ENCODE measurements around the gene ARHGEF2. TPM values are rescaled to one million over a fixed set of nuclear protein-coding genes. Genes with fewer than 3 reads are reported as not detected.

Gene ARHGEF2
- total and polyA plus RNA-seq, 9 of the 15 experiments (the other 6 are each of a cell fraction or from before 2014, with no cell fraction given) = 7.1 to 162 (median 62.2) TPM

Small RNA genes lying within 50 kb of the gene (microRNA-seq; reads per million reads assigned to microRNA genes)
- gene MIR6738 (ENCODE audit: borderline microRNAs expressed) = not detected

Small RNA genes lying within 50 kb of the gene (small RNA-seq; reads per million reads assigned to genes)
- not detected for gene MIR6738
- gene SCARNA4 = not detected
- gene SNORA80E = 39.5 reads per million, percentile 98 among the genes with 10 or more reads in this experiment

Other genes with a start within 250 kb of the ARHGEF2 start
Only the 7 nearest of the 14 such genes appear.
- 13.5 and 15.8 TPM in 2 replicates for gene RIT1, start 67.2 kb downstream of the ARHGEF2 start, total RNA-seq (2014; rRNA removed)
- 24.9 and 28.8 TPM in 2 replicates for gene RIT1, start 67.2 kb downstream of the ARHGEF2 start, total RNA-seq (2014; rRNA removed; fragmentation: Illumina TruSeq; extraction: Trizol)
- gene RIT1, start 67.2 kb downstream of the ARHGEF2 start, total RNA-seq (2015; rRNA removed; fragmentation: Illumina TruSeq; extraction: Trizol) = 18.7 and 20.0 TPM in 2 replicates
- 22.9 and 23.1 TPM in 2 replicates for gene RIT1, start 67.2 kb downstream of the ARHGEF2 start, total RNA-seq (2021)
- gene RIT1, start 67.2 kb downstream of the ARHGEF2 start, polyA plus RNA-seq (2011; rRNA removed) = 41.7 and 57.6 TPM in 2 replicates
- gene RIT1, start 67.2 kb downstream of the ARHGEF2 start, polyA plus RNA-seq (2014; fragmentation: Illumina TruSeq; extraction: Trizol) = 20.8 and 21.2 TPM in 2 replicates
- gene RIT1, start 67.2 kb downstream of the ARHGEF2 start, polyA plus RNA-seq (2014; fragmentation: Nextera tagmentation; extraction: Ambion mirVana) = 10 to 100 TPM; 53.7 to 57.1 TPM
- 19.3 and 20.4 TPM in 2 replicates for gene RIT1, start 67.2 kb downstream of the ARHGEF2 start, polyA plus RNA-seq (2014; rRNA removed)
- gene KHDC4, start 44.1 kb downstream of the ARHGEF2 start, total RNA-seq (2014; rRNA removed) = 65.6 and 72.9 TPM in 2 replicates
- gene KHDC4, start 44.1 kb downstream of the ARHGEF2 start, total RNA-seq (2014; rRNA removed; fragmentation: Illumina TruSeq; extraction: Trizol) = 65.2 and 75.1 TPM in 2 replicates
- 75.3 and 77.3 TPM in 2 replicates for gene KHDC4, start 44.1 kb downstream of the ARHGEF2 start, total RNA-seq (2015; rRNA removed; fragmentation: Illumina TruSeq; extraction: Trizol)
- 62.9 and 64.9 TPM in 2 replicates for gene KHDC4, start 44.1 kb downstream of the ARHGEF2 start, total RNA-seq (2021)
- gene KHDC4, start 44.1 kb downstream of the ARHGEF2 start, polyA plus RNA-seq (2011; rRNA removed) = 185 and 202 TPM in 2 replicates
- 61.5 and 78.8 TPM in 2 replicates for gene KHDC4, start 44.1 kb downstream of the ARHGEF2 start, polyA plus RNA-seq (2014; fragmentation: Illumina TruSeq; extraction: Trizol)
- 10 to 100 TPM; 12.1 to 14.4 TPM for gene KHDC4, start 44.1 kb downstream of the ARHGEF2 start, polyA plus RNA-seq (2014; fragmentation: Nextera tagmentation; extraction: Ambion mirVana)
- 127 and 132 TPM in 2 replicates for gene KHDC4, start 44.1 kb downstream of the ARHGEF2 start, polyA plus RNA-seq (2014; rRNA removed)
- 0.64 TPM in 1 of 2 replicates, not detected in the other for gene RXFP4, start 36.9 kb downstream of the ARHGEF2 start, total RNA-seq (2014; rRNA removed)
- gene RXFP4, start 36.9 kb downstream of the ARHGEF2 start, total RNA-seq (2014; rRNA removed; fragmentation: Illumina TruSeq; extraction: Trizol) = not detected in 2 replicates
- gene RXFP4, start 36.9 kb downstream of the ARHGEF2 start, total RNA-seq (2015; rRNA removed; fragmentation: Illumina TruSeq; extraction: Trizol) = not detected in 2 replicates
- not detected in 2 replicates for gene RXFP4, start 36.9 kb downstream of the ARHGEF2 start, total RNA-seq (2021)
- gene RXFP4, start 36.9 kb downstream of the ARHGEF2 start, polyA plus RNA-seq (2011; rRNA removed) = not detected in 2 replicates
- not detected in 2 replicates for gene RXFP4, start 36.9 kb downstream of the ARHGEF2 start, polyA plus RNA-seq (2014; fragmentation: Illumina TruSeq; extraction: Trizol)
- not detected for gene RXFP4, start 36.9 kb downstream of the ARHGEF2 start, polyA plus RNA-seq (2014; fragmentation: Nextera tagmentation; extraction: Ambion mirVana)
- not detected in 2 replicates for gene RXFP4, start 36.9 kb downstream of the ARHGEF2 start, polyA plus RNA-seq (2014; rRNA removed)
- 161 and 196 TPM in 2 replicates for gene SSR2, start 42.4 kb upstream of the ARHGEF2 start, total RNA-seq (2014; rRNA removed)
- 211 and 214 TPM in 2 replicates for gene SSR2, start 42.4 kb upstream of the ARHGEF2 start, total RNA-seq (2014; rRNA removed; fragmentation: Illumina TruSeq; extraction: Trizol)
- gene SSR2, start 42.4 kb upstream of the ARHGEF2 start, total RNA-seq (2015; rRNA removed; fragmentation: Illumina TruSeq; extraction: Trizol) = 228 TPM in 2 replicates
- gene SSR2, start 42.4 kb upstream of the ARHGEF2 start, total RNA-seq (2021) = 167 and 183 TPM in 2 replicates
- gene SSR2, start 42.4 kb upstream of the ARHGEF2 start, polyA plus RNA-seq (2011; rRNA removed) = 411 and 494 TPM in 2 replicates
- 350 and 402 TPM in 2 replicates for gene SSR2, start 42.4 kb upstream of the ARHGEF2 start, polyA plus RNA-seq (2014; fragmentation: Illumina TruSeq; extraction: Trizol)
- gene SSR2, start 42.4 kb upstream of the ARHGEF2 start, polyA plus RNA-seq (2014; fragmentation: Nextera tagmentation; extraction: Ambion mirVana) = 100 to 1,000 TPM; 370 to 392 TPM
- 240 and 277 TPM in 2 replicates for gene SSR2, start 42.4 kb upstream of the ARHGEF2 start, polyA plus RNA-seq (2014; rRNA removed)
- 35.1 and 38.1 TPM in 2 replicates for gene UBQLN4, start 75.3 kb upstream of the ARHGEF2 start, total RNA-seq (2014; rRNA removed)
- 28.9 TPM in 2 replicates for gene UBQLN4, start 75.3 kb upstream of the ARHGEF2 start, total RNA-seq (2014; rRNA removed; fragmentation: Illumina TruSeq; extraction: Trizol)
- 35.8 and 37.0 TPM in 2 replicates for gene UBQLN4, start 75.3 kb upstream of the ARHGEF2 start, total RNA-seq (2015; rRNA removed; fragmentation: Illumina TruSeq; extraction: Trizol)
- 59.0 and 61.3 TPM in 2 replicates for gene UBQLN4, start 75.3 kb upstream of the ARHGEF2 start, total RNA-seq (2021)
- 65.5 and 66.5 TPM in 2 replicates for gene UBQLN4, start 75.3 kb upstream of the ARHGEF2 start, polyA plus RNA-seq (2011; rRNA removed)
- 60.1 and 60.6 TPM in 2 replicates for gene UBQLN4, start 75.3 kb upstream of the ARHGEF2 start, polyA plus RNA-seq (2014; fragmentation: Illumina TruSeq; extraction: Trizol)
- gene UBQLN4, start 75.3 kb upstream of the ARHGEF2 start, polyA plus RNA-seq (2014; fragmentation: Nextera tagmentation; extraction: Ambion mirVana) = 10 to 100 TPM; 13.5 to 31.2 TPM
- 55.2 and 57.7 TPM in 2 replicates for gene UBQLN4, start 75.3 kb upstream of the ARHGEF2 start, polyA plus RNA-seq (2014; rRNA removed)
- 92.7 and 98.7 TPM in 2 replicates for gene LAMTOR2, start 76.2 kb upstream of the ARHGEF2 start, total RNA-seq (2014; rRNA removed)
- 28.6 and 43.2 TPM in 2 replicates for gene LAMTOR2, start 76.2 kb upstream of the ARHGEF2 start, total RNA-seq (2014; rRNA removed; fragmentation: Illumina TruSeq; extraction: Trizol)
- 69.3 and 74.6 TPM in 2 replicates for gene LAMTOR2, start 76.2 kb upstream of the ARHGEF2 start, total RNA-seq (2015; rRNA removed; fragmentation: Illumina TruSeq; extraction: Trizol)
- 59.2 and 66.6 TPM in 2 replicates for gene LAMTOR2, start 76.2 kb upstream of the ARHGEF2 start, total RNA-seq (2021)
- gene LAMTOR2, start 76.2 kb upstream of the ARHGEF2 start, polyA plus RNA-seq (2011; rRNA removed) = 39.0 and 62.8 TPM in 2 replicates
- gene LAMTOR2, start 76.2 kb upstream of the ARHGEF2 start, polyA plus RNA-seq (2014; fragmentation: Illumina TruSeq; extraction: Trizol) = 64.0 and 81.6 TPM in 2 replicates
- 100 to 1,000 TPM; 157 to 161 TPM for gene LAMTOR2, start 76.2 kb upstream of the ARHGEF2 start, polyA plus RNA-seq (2014; fragmentation: Nextera tagmentation; extraction: Ambion mirVana)
- 88.8 and 91.0 TPM in 2 replicates for gene LAMTOR2, start 76.2 kb upstream of the ARHGEF2 start, polyA plus RNA-seq (2014; rRNA removed)
- not detected in 2 replicates for gene RAB25, start 82.6 kb upstream of the ARHGEF2 start, total RNA-seq (2014; rRNA removed)
- not detected in 2 replicates for gene RAB25, start 82.6 kb upstream of the ARHGEF2 start, total RNA-seq (2014; rRNA removed; fragmentation: Illumina TruSeq; extraction: Trizol)
- gene RAB25, start 82.6 kb upstream of the ARHGEF2 start, total RNA-seq (2015; rRNA removed; fragmentation: Illumina TruSeq; extraction: Trizol) = not detected in 2 replicates
- 0.27 and 0.49 TPM in 2 replicates for gene RAB25, start 82.6 kb upstream of the ARHGEF2 start, total RNA-seq (2021)
- gene RAB25, start 82.6 kb upstream of the ARHGEF2 start, polyA plus RNA-seq (2011; rRNA removed) = 0.10 and 0.68 TPM in 2 replicates
- not detected in 2 replicates for gene RAB25, start 82.6 kb upstream of the ARHGEF2 start, polyA plus RNA-seq (2014; fragmentation: Illumina TruSeq; extraction: Trizol)
- under 1 TPM in 1 of 2 experiments, not detected in 1; 0.13 TPM for gene RAB25, start 82.6 kb upstream of the ARHGEF2 start, polyA plus RNA-seq (2014; fragmentation: Nextera tagmentation; extraction: Ambion mirVana)
- 0.45 TPM in 1 of 2 replicates, not detected in the other for gene RAB25, start 82.6 kb upstream of the ARHGEF2 start, polyA plus RNA-seq (2014; rRNA removed)

Data from K562 (cell line).